ENCODE measurements around the gene ATP6V1G2.

DNA sequence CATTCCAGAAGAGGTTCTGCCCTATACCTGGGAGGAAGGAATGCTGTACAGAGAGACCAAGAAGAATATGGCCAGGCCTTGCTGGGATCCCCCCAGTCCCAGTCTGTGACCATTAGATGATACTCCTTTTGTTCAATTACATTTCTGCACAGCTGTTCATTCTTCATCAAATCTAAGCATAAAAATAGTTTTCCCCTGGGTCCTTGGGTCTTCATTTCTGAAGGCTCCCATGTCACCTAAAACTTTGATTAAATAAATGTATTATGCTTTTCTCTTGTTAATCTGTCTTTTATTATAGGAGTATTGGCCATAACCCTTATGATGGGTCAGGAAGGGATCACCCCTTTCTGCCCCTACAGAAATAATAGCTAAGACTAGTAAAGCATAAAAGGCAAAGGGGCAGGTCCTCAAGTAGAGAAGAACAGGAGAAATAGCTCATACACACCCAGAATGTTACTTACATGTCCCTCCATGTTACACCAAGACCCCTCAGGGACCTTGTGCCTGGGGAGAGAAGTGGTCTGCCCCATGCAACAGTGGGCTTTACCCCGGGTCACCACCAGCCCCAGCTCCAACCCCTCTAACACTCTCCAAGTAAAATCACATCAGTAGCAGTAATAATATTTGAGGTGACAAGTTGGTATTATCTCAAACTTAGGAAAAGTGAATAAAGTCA lies 23.6 kb upstream of the ATP6V1G2 start:
- TF ChIP-seq, protein P1, sequence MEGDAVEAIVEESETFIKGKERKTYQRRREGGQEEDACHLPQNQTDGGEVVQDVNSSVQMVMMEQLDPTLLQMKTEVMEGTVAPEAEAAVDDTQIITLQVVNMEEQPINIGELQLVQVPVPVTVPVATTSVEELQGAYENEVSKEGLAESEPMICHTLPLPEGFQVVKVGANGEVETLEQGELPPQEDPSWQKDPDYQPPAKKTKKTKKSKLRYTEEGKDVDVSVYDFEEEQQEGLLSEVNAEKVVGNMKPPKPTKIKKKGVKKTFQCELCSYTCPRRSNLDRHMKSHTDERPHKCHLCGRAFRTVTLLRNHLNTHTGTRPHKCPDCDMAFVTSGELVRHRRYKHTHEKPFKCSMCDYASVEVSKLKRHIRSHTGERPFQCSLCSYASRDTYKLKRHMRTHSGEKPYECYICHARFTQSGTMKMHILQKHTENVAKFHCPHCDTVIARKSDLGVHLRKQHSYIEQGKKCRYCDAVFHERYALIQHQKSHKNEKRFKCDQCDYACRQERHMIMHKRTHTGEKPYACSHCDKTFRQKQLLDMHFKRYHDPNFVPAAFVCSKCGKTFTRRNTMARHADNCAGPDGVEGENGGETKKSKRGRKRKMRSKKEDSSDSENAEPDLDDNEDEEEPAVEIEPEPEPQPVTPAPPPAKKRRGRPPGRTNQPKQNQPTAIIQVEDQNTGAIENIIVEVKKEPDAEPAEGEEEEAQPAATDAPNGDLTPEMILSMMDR (IDR thresholded peaks at IDR 0.05), result no peak
- TF ChIP-seq POLR2A (IDR thresholded peaks at IDR 0.05), result no peak

All from body of pancreas (tissue), 4 donors.